GM19351 (cell line): Measurements from ENCODE around the gene TTC19.
"Not testable (repeated sequence)": the region's sequence is repeated elsewhere in the genome, so short reads cannot be mapped to it uniquely, and the experiment has no call there.

ENCODE experiments used
- ATAC-seq: cut with Tn5 transposase; IDR thresholded peaks from one replicate; pipeline ENCODE4 v1.9.1; 2021; ENCODE audit warnings: mild to moderate bottlenecking, moderate library complexity; ENCODE audit not compliant: unreplicated experiment

The TTC19 gene

DNA sequence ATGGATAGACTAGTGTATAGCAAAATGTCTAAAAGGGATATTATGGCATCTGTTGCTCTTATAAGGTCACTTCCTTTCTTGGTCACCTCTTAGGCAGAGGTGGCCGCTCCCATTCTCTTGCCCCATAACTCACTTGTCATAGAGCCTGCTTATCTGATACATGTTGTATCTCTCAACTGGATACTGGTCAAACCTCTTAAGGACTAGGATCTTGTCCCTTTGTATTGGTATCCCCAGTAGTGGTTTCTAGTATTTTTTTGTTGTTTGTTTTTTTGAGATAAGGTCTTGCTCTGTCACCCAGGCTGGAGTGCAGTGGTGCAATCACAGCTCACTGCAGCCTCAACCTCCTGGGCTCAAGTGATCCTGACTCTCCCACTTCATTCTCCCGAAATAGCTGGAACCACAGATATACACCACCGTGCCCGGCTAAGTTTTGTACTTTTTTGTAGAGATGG, 27.1 kb upstream of the TTC19 start:
- no peak for ATAC-seq

DNA sequence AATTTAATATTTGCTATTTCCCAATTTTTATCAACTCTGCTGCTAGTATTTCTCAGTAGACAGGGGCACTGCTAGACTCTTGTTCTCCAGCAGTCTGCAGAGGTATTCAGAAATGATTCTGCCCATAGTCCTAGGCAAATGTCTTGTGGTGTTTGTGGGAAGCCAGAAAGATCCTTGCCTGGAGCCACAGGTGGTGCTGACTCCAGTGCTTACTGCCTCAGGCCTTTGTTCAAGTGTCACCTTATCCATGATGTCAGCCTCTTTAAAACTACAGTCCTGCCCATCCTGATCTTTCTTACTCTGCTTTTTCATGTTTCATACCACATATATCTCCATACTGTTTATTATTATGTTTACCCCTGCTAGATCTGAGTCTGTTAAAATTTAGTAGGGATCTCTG, 26.6 kb upstream of the TTC19 start:
- no peak for ATAC-seq

DNA sequence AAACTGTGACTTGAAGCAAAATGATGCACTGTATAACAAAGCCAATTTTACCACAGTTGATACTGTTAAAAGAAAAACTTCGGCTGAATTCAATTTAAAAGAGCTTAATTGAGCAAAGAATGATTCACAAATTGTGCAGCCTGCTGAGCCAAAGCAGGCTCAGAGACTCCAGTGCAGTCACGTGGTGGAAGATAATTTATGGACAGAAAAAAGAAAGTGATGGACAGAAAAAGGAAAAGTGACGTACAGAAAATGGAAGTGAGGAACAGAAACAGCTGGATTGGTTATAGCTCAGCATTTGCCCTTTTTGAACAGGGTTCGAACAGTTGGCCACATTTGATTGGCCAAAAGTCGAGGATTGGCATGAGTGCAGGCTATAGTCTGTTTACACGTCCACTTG, 25.8 kb upstream of the TTC19 start:
- no peak for ATAC-seq

DNA sequence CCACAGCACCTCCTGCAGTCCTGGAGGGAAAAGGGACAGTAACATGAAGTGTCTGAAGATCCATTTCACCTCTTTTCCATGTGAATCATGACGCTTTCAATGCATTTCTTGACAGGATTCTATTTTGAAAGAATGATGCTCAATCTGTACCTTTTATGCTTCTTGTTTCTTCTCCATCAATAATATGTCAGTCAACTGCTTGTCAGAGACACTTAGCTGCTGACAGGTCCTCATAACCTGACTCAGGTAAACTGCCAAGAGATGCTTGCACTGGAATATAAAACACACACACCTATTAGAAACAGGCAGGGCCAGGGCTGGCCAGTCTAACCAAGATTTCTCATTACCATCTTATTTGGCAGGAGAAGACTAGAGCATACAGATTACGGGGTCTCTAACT, 21.7 kb upstream of the TTC19 start:
- no peak for ATAC-seq

DNA sequence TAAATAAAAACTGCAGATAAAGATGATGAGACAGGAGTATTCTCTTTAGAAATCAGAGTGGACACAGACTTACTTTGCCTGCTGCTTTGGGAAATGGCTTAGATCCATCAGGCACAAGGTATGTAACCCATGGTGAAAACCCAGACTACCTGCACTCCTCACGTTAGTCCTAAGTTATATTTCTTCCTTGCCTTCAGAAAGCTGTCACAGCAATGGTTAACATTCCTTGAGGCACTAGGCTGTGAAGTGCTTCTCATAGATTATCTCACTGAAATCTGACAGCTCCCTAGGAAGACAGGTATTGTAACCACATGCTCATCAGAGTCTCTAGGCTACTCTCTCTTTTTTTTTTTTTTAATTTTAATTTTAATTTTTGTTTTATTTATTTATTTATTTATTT, 21.0 kb upstream of the TTC19 start:
- ATAC-seq: no peak

DNA sequence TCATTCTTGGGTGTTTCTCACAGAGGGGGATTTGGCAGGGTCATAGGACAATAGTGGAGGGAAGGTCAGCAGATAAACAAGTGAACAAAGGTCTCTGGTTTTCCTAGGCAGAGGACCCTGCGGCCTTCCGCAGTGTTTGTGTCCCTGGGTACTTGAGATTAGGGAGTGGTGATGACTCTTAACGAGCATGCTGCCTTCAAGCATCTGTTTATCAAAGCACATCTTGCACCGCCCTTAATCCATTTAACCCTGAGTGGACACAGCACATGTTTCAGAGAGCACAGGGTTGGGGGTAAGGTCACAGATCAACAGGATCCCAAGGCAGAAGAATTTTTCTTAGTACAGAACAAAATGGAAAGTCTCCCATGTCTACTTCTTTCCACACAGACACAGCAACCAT, 20.6 kb upstream of the TTC19 start:
- not testable (repeated sequence) for ATAC-seq

DNA sequence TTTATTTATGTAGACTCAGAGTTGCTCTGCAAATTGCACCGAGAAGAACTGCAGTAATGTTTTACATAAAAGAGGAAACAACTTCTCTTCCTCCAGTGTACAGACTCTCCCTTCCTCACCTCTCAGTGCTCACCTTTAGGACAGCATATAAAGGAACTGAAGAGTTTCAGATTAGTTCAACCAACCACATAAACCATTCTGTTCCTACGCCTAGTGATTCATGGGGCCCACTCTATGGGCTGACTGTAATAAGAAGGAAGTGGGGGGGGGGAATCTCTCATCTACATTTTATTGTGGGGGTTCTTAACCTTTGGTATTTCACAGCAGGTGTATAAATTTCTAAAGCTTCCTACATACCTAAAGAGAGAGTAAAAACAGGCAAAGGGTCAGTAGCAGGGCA, 18.4 kb upstream of the TTC19 start:
- ATAC-seq: peak; percentile 94

DNA sequence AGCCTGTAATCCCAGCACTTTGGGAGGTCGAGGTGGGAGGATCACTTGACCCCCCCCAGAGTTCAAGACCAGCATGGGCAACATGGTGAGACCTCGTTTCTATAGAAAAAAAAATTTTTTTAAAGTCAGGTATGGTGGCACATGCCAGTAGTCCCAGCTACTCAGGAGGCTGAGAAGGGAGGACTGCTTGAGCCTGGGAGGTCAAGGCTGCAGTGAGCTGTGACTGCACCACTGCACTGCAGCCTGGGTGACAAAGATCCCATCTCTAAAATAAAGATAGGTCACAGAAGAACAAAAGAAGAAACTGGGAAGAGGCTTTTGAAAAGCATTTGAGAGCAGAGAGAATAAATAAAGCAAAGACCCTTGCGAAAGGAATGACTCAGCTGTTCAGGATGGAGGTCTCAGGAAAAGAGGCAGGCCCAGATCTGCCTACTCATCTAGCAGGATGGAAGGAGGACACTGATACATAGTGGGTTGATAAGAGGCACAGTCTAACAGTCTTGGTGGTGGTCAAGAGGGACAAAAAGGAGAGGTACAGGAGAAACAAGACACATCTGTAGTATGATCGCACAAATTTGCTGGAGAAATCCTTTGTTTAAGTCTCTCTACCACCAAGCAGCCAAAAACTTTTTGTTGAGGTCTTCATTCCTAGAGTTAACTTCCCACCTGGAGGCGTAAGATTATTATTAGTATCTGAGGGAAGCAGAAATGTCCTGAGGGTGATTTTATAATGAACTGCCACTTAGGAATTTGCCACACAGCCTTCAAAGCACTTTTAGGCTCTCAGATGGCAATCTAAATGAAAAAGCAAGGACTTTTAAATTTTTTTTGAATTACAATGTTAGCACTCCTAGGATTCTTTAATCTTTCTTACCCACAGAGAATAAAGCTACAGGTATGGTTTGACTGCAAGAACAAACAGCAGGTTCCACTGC, 17.7 kb upstream of the TTC19 start:
- ATAC-seq: no peak

DNA sequence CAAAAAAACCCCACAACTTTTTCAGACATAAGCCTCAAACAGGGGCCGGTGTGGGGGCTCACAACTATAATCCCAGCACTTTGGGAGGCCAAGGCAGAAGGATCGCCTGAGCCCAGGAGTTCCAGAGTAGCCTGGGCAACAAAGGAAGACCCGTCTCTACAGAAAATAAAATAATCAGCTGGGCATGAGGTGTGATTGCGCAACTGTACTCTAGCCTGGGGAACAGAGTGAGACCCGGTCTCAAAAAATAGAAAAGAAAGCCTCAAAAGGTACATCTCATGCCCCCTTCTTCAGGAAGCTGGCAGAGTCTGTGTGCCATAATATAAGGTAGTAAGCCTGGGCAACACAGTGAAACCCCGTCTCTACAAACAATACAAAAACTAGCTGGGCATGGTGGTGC, 3.3 kb upstream of the TTC19 start:
- no peak for ATAC-seq

DNA sequence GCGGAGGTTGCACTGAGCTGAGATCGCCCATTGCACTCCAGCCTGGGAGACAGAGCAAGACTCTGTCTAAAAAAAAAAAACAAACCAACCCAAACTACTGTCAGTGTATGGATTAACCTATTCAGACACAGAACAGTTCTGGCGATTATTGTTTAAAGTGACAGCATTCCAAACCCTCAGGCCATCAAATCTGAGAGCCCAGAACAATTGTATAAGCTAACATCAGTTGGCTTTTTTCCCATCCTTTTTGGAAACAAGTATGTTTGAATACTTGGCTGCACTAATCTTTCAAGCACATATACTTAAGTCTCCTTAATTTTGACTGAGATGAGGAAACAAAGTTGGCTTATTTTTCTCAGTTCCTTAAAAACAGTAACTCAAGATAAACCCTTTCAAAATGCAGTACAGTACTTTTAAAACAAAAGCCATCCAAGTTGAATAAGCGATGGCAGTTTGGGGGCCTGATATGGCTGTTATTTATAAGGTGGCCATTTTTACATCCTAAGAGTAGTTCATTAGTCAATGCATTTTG, 1.5 kb upstream of the TTC19 start:
- no peak for ATAC-seq

DNA sequence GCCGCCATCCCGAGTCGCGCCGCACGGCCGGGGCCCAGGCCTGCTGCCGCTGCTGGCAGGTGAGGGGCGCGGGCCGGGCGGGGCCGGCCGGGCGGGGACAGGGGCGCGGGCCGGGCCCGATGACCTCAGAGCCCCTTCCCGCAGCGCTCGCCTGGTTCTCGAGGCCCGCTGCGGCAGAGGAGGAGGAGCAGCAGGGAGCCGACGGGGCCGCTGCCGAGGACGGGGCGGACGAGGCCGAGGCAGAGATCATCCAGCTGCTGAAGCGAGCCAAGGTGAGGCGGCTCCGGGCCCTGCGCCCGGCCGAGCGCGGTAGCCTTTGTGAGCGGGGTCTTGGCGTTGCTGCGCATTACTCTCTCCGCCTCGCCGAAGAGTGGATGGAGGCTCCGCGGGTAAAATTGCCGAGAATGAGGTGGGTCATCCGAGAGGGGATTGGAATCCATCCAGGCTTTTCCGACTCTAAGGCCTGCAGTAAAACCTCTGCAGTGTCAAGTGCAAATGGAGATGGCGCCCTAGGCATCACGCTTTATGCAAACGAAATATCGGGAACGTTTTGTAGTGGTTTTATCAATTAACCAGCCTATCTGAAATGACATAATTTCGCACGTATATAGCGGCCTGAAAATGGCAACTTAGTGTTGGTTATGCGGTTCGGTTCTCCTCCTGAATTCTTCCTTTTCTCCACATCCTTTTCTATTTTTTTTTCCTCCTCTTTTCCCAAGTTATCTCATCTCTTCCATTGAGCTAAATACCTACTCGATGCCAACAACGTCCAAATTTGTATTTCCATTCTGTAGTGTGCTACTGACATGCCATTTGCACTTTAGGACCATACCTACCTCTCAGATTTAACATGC, 577 bp downstream of the TTC19 start:
- peak; percentile 35 for ATAC-seq

DNA sequence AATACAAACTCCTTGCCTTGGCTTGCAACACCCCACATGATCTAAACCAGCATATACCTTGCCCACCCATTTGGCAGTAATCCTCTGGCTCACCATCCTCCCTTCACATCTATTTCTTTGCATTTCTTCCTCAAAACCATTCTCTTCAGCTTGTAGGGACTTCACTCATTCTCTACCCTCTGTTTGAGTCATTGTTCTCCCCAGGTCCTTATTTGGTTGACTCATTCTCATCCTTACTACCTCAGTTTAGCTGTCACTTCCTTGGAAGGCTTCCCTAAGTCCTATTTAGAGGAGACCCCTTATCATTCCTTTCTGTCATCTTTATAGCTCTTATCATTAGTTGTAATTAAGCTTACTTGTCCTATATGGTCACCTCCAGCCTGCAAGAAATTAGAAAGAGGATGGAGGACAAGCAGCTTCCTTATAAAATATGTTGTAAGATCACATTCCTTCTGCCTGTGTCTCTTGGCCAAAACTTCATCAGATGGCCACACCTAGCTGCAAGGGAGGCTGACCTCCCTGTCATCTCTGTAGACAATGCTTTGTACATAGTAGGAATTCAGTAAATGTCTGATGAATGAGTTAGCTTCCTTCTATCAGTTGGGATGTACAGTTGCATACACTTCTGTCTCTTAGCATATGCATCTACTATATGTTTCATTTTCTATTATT, 1.7 kb downstream of the TTC19 start:
- no peak for ATAC-seq

DNA sequence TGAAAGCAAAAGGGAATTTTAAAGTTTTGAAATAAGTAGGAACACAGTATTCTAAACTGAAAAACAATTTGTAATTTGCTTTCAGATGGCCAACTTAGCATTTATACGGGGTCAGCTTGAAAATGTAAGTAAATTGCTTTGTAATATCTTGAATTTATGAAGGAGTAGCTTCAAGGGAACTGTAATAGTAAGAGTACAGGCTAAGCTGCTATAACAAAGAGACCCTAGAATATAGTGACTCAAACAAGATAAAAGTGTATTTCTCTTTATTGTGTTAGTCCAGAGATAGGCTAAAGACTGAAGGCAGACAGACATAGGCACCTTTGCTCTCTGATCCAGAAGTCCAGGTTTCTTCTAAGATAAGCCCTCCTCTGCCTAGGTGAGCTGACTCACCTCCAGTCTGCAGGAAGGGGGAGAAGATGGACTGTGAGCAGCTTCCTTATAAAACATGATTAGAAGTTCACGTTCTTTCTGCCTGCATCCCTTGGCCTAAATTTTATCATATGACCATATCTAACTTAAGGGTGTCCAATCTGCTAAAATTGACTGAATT, 3.2 kb downstream of the TTC19 start:
- ATAC-seq: no peak

DNA sequence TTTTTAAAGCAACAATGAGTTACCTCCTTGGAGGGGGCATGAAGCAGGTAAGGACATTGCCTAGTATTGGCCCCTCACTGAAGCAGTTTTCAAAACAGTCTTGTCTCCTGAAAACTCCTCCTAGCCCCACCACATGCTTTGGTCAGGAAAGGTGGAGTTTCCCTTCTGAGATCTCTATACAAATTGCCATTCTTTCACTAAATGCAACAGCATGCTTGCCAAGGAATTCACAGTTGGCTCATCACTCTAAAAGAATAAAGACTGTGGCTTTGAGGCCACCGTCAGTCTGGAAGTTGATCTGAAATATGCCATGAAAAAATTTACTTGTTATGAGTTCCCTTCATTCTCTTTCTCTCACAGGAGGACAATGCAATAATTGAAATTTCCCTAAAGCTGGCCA, 4.2 kb downstream of the TTC19 start:
- ATAC-seq: no peak

DNA sequence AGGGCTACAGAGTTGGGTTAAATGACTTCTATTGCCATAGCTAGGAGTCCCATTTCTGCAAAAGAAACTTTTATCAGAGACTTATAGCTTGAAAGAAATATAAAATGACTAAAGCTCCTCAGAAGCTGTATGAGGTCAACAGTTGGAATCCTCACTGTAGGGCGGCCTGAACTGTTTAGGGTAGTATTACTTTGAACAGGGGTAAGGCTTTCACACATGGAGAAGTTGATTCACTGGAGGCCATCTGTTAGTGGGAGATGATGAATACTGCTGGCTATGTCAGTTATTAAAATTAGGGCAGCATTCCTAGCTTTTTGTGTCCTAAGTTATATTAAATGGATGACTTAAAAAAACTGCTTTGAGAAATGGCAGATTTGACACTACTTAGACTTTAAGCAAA, 6.0 kb downstream of the TTC19 start:
- ATAC-seq: no peak

DNA sequence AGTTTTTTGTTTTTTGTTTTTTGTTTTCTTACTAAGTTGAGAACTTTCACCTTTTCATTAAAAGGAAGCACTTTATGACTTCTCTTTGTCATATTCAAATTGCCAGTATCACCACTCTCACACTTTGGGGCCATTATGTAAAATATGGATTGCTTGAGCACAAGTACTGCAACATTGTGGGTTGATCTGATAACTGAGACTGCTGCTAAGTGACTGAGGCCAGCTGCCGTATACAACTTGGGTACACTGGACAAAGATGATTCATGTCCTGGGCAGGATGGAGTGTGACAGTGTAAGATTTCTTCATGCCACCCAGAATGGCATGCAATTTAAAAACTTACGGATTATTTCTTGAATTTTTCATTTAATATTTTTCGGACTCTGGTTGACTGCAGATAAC, 7.8 kb downstream of the TTC19 start:
- ATAC-seq: no peak

DNA sequence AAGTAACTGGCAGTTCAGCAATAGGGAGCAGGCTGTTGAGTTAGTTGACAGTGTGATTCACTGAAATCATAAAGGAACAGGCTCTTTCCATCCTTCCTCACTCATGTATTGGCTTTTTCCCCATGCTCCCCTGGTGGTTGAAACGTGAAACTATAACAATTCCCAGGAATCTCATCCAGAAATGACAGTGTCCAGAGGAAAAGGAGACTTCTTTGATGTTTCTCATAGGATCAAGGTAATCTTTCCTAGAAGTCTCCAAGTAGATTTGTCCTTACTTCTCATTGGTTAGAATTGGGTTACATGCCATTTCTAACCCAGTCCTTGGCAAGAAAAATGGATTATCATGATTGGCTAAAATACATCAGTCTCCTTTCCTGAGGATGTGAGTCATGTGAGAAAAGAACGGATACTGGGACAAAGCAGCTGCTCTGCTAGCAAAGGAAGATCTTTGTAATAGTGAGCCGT, 14.4 kb downstream of the TTC19 start:
- no peak for ATAC-seq

DNA sequence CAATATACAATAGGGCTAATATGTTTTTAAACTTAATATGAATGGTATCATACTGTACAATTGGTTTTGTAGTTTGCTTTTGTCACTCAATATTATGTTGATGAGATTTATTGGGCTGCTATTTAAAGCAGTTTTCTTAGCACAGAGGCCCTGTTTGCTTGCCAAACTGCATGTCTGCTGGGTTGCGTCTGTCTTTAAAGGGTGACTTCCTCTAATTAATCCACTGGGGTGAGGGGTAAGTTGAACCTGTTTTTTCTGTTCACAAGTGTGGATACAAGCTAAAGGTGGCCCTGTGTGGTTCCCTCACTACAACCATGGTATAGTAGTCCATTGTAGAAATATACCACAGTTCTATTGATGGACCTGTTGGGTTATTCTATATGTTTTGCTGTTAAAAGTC, 19.7 kb downstream of the TTC19 start:
- no peak for ATAC-seq

DNA sequence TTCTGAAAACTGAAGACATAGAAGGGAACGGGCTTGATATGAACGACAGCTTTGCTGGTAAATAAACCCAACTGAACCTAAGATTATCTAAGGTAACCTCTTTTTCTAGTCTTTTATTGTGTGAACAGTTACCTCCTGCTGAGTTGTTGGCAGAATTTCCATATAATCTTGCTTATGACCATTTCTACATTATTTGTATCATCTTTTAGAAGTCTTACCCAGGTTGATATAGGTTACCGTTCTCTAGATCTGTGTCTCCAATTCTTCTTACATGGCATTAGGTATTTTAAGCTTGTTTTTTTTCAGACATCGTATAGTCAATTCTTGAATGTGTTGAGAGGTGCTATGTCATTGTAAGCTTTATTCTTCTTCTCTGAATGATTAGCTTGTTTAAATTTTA, 24.3 kb downstream of the TTC19 start:
- ATAC-seq: no peak

DNA sequence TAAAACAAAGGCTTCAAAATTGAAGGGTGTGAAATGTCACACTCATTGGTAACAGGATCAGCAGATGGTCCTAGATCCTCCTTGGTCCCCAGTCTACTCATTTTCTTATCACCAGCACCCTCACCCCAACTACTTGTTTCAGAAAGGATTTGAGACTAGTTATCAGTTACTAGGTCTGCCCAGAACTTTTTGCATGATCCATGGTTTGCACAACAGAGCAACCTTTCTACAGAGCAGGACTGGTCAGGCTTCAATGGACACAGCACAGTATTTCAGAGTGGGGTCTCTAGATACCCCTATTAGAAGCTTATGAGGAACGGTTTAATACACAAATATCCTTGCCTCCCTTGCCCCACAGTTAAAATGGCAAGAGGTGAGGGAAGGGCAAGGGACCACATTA, 25.6 kb downstream of the TTC19 start:
- no peak for ATAC-seq

DNA sequence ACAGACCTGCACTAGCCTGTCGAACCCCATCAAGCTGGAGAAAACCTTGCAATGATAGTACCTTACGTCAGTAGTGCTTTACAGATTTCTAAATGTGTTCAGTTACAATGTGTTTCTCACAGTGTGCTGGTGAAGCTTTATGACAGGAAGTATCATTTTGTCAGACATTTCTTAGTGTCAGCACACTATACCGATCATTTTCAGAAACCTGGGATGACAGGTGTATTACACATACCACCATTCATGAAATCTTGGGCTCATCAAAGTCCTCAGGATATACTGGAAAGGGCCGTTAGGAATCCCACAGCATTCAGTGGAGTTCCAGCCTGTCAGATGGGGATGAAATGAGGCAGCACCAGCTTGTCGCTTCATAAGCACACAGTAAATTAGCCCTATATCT, 27.3 kb downstream of the TTC19 start:
- no peak for ATAC-seq
